ENCODE results near the gene ATP10D.

The ATP10D gene

DNA sequence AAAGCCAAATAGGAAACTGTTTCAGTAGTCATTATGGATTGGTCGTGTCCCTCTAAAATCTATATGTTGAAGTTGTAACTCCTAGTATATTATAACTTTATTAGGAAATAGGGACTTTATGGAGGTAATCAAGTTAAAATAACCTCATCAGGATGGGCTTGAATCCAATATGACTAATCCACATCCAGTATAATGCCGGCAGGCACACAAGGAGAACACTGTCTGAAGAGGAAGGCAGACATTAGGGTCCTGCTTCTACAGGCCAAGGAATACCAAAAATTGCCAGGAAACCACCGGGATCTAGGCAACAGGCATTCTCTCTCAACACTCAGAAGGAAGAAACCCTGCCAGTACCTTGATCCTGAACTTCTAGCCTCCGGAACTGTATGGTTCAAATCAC, 130.3 kb downstream of the ATP10D start:
- TF ChIP-seq, protein P1, sequence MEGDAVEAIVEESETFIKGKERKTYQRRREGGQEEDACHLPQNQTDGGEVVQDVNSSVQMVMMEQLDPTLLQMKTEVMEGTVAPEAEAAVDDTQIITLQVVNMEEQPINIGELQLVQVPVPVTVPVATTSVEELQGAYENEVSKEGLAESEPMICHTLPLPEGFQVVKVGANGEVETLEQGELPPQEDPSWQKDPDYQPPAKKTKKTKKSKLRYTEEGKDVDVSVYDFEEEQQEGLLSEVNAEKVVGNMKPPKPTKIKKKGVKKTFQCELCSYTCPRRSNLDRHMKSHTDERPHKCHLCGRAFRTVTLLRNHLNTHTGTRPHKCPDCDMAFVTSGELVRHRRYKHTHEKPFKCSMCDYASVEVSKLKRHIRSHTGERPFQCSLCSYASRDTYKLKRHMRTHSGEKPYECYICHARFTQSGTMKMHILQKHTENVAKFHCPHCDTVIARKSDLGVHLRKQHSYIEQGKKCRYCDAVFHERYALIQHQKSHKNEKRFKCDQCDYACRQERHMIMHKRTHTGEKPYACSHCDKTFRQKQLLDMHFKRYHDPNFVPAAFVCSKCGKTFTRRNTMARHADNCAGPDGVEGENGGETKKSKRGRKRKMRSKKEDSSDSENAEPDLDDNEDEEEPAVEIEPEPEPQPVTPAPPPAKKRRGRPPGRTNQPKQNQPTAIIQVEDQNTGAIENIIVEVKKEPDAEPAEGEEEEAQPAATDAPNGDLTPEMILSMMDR (IDR thresholded peaks at IDR 0.05; ENCODE audit: control insufficient read depth, insufficient read depth, low read depth, low read length, missing control alignments) = no peak
- no peak overlapping the region for H3K4me3 ChIP-seq (ENCODE audit: control insufficient read depth, low read depth, low read length)
- DNase-seq (ENCODE audit: low read depth) = no peak

DNA sequence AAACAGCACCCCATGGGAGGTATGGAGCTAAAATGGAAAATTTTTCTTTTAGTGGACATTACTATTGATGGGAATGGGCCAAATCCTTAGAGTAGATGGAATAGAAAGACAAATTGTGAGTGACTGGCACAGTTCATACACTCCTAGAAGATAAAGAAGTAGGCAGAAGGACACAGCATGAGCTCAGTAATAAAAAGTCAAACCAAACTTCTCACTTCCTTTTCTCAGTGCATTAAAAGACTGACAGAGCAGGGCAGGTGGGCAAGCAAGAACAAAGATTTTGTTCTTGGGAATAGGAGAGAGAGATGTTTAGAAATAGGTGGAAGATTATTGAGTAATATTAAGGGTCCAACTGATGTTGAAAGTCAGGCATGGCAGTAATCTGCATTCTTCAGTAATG, 132.5 kb downstream of the ATP10D start:
- DNase-seq (ENCODE audit: low read depth) = no peak
- TF ChIP-seq, protein P1 (IDR thresholded peaks at IDR 0.05; ENCODE audit: control insufficient read depth, insufficient read depth, low read depth, low read length, missing control alignments) = no peak
- no peak overlapping the region for H3K4me3 ChIP-seq (ENCODE audit: control insufficient read depth, low read depth, low read length)

DNA sequence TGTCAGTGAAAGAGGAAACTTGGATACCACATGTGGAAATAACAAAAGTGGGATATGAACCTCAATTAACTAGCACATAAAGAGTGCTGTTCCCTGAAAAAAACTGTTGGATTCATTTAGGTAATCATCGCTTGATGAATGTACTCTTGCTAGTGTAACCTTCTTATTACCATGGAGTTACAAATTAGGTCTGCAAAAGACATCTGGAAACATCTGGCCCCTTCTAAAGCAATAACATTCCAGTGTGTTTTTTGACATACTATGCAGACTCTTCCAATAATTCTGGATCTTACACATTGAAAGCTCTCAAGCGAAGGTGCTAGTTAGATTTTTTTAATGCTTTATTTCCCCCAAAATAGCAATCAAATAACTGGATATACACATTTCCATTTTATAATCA, 134.6 kb downstream of the ATP10D start:
- DNase-seq (ENCODE audit: low read depth) = no peak
- TF ChIP-seq, protein P1 (IDR thresholded peaks at IDR 0.05; ENCODE audit: control insufficient read depth, insufficient read depth, low read depth, low read length, missing control alignments) = no peak
- H3K4me3 ChIP-seq (ENCODE audit: control insufficient read depth, low read depth, low read length) = no peak overlapping the region

DNA sequence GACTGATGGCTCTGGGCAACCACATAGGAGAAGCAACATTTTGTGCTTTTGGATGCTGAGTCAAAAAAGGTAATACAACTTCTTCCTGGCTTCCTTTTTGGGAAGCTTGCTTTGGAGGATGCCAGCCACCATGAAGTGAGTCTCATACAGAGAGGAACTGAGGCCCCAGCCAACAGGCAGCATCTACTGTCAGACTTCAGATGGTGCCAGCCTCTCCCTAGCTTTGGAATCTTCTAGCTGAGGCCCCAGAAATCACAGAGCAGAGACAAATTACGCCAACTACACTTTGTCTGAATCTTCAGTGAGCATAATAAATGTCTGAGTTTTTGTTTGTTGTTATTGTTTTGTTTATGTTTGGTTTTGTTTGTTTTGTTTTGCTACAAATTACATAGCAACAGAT, 136.1 kb downstream of the ATP10D start:
- TF ChIP-seq, protein P1 (IDR thresholded peaks at IDR 0.05; ENCODE audit: control insufficient read depth, insufficient read depth, low read depth, low read length, missing control alignments) = no peak
- no peak overlapping the region for H3K4me3 ChIP-seq (ENCODE audit: control insufficient read depth, low read depth, low read length)
- no peak for DNase-seq (ENCODE audit: low read depth)

DNA sequence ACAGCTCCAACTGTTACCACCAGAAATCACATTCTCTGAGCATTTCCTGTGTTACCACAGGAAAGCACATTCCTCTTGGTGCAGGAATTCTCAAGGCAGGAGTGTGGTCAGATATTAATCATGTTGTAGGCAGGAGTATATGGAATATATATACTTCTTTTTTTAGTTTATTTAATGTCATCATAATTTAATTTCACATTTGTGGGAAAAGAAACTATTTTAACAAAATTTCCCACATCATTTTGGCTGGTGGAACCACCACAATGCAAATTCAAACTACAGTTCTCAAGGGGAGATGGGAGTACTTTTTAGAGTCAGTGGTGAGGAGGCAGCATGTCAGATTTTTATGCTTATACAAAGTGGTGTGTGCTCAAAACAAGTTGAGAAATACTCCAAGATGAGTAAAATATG, 139.0 kb downstream of the ATP10D start:
- no peak for DNase-seq (ENCODE audit: low read depth)
- H3K4me3 ChIP-seq (ENCODE audit: control insufficient read depth, low read depth, low read length) = no peak overlapping the region
- TF ChIP-seq, protein P1 (IDR thresholded peaks at IDR 0.05; ENCODE audit: control insufficient read depth, insufficient read depth, low read depth, low read length, missing control alignments) = no peak

DNA sequence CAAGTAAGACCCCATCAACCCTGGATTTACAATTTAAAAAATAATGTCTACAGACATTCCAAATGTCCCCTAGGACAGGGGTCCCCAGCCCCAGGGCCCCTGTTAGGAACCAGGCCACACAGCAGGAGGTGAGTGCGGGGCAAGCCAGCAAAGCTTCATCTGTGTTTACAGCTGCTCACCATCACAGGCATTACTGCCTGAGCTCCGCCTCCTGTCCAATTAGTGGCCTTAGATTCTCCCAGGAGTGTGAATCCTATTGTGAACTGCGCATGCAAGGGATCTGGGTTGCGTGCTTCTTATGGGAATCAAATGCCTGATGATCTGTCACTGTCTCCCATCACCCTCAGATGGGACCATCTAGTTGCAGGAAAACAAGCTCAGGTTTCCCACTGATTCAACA, 146.1 kb downstream of the ATP10D start:
- no peak overlapping the region for H3K4me3 ChIP-seq (ENCODE audit: control insufficient read depth, low read depth, low read length)
- TF ChIP-seq, protein P1 (IDR thresholded peaks at IDR 0.05; ENCODE audit: control insufficient read depth, insufficient read depth, low read depth, low read length, missing control alignments) = no peak
- no peak for DNase-seq (ENCODE audit: low read depth)

DNA sequence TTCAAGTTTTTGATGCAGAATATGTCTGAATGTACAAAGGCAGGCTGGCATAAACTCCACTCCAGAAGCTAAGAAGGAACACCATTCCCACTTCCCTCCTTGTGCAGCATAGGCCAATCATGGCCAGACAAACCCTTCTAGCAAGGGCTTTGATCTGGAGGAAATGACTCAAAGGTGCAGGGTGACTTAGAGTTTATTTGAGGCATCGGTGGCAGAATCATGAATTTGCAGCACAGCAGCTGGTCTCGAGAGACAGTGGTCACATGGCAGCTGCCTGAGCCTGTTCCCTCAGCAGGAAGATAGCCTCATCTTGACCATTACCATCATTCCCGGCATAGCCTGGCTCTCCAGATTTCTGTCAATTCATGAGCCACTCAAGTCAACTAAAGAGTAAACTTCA, 154.5 kb downstream of the ATP10D start:
- DNase-seq (ENCODE audit: low read depth) = no peak
- H3K4me3 ChIP-seq (ENCODE audit: control insufficient read depth, low read depth, low read length) = no peak overlapping the region
- TF ChIP-seq, protein P1 (IDR thresholded peaks at IDR 0.05; ENCODE audit: control insufficient read depth, insufficient read depth, low read depth, low read length, missing control alignments) = no peak
